ENCODE measurements around the gene RNF212. TPM values are rescaled to one million over a fixed set of nuclear protein-coding genes. Genes with fewer than 3 reads are reported as not detected.

RNF212 gene
- total RNA-seq, 1 experiment from 2014 or later: not detected

DNA sequence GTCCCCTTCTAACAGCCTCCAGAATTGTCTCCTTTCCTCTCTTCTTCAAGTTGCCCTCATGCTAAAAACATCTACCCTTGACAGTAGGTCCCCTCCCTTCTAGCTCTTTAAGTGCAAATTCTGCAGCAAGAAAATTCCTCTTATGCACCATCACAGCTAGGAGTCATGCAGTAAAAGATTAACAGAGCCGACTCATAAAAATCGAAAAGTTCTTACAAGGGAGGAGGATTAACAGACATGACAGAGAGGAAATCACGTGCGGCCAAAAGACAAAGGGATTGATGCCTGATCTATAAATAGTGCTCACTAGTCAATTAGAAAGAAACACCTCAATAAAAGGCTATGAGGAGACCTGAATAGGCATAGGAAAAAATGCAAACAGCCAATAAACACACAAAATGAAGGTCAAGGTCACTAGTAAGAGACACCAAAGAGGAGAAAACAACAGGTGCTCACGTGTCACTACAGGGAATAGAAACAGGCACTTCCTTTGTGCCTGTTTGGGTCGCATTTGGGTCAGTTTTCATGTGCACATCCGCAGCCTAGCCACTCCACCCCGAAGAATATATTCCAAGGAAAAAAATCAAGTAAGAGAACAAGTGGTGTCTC, 3.4 kb downstream of the RNF212 start:
- DNase-seq: no peak
- CTCF ChIA-PET: no interaction called here

DNA sequence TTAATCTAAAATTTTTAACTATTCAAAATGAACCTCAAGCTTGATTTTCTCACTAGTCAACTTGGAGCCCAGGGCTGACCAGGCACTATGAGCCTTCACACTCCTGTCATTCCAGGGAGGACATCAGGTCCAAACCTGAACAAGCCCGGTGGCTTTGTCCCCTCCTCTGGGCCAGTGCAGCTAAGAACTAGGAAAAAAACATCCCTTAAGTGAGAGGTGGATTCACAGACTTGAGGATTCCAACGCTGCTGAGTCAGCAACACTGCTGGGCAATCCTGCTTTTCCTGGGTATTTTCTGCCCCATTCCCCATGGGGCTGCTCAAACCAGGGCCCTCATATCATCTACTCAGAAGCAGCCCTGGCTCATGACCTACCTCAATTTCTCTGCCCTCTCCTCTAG, 4.0 kb downstream of the RNF212 start:
- Histone ChIP-seq H3K4me1 (ENCODE audit: insufficient read depth, low read length) (no peaks in the 10 kb centered on the region), H3K36me3 (ENCODE audit: low read depth, low read length) (no peaks in the 10 kb centered on the region), H3K9me2 (replicated peaks; ENCODE audit: low read length) (no peaks in the 10 kb centered on the region), H3K79me2 (ENCODE audit: low read length) (no peaks in the 10 kb centered on the region), H2AFZ (ENCODE audit: low read length) (no peak overlapping the region), H3K9me3 (ENCODE audit: low read length) (no peaks in the 10 kb centered on the region), H3K9ac (ENCODE audit: low read length) (no peak overlapping the region), H3K4me3 (ENCODE audit: low read length) (no peak overlapping the region), H3K4me2 (ENCODE audit: low read length) (no peak overlapping the region), H3F3A (ENCODE audit: low read length, unreplicated experiment) (no peaks in the 10 kb centered on the region), H3K27me3 (ENCODE audit: low read length) (no peaks in the 10 kb centered on the region), H4K20me1 (ENCODE audit: low read length) (no peaks in the 10 kb centered on the region), H3K27ac (ENCODE audit: low read length) (no peak overlapping the region)
- POLR2A ChIA-PET (ENCODE audit: unreplicated experiment): no interaction called here
- CTCF ChIA-PET: no interaction called here
- DNase-seq (no peak), ATAC-seq (no peak)
- no TSS peak for BruUV-seq (replicated peaks)
- TF ChIP-seq EZH2 (IDR thresholded peaks at IDR 0.05; ENCODE audit: low read length, unreplicated experiment) (no peak), EZH2phosphoT487 (IDR thresholded peaks at IDR 0.05; ENCODE audit: borderline replicate concordance, low read length) (no peak)
- TF ChIP-seq, protein P1, sequence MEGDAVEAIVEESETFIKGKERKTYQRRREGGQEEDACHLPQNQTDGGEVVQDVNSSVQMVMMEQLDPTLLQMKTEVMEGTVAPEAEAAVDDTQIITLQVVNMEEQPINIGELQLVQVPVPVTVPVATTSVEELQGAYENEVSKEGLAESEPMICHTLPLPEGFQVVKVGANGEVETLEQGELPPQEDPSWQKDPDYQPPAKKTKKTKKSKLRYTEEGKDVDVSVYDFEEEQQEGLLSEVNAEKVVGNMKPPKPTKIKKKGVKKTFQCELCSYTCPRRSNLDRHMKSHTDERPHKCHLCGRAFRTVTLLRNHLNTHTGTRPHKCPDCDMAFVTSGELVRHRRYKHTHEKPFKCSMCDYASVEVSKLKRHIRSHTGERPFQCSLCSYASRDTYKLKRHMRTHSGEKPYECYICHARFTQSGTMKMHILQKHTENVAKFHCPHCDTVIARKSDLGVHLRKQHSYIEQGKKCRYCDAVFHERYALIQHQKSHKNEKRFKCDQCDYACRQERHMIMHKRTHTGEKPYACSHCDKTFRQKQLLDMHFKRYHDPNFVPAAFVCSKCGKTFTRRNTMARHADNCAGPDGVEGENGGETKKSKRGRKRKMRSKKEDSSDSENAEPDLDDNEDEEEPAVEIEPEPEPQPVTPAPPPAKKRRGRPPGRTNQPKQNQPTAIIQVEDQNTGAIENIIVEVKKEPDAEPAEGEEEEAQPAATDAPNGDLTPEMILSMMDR (conservative IDR thresholded peaks at IDR 0.05; ENCODE audit: low read depth, low read length): no peak
- intact Hi-C loops (cut with micrococcal nuclease): no loop called here

More for the DNA sequence above, 3.4 kb downstream of the RNF212 start:
- no peak overlapping the region for H2AFZ ChIP-seq (ENCODE audit: low read length)
- H3K4me3 ChIP-seq (ENCODE audit: low read length): no peak overlapping the region
- no peaks in the 10 kb centered on the region for H3K36me3 ChIP-seq (ENCODE audit: low read depth, low read length)
- H3K4me1 ChIP-seq (ENCODE audit: insufficient read depth, low read length): no peaks in the 10 kb centered on the region
- intact Hi-C loops (cut with micrococcal nuclease): no loop called here
- no peaks in the 10 kb centered on the region for H3K79me2 ChIP-seq (ENCODE audit: low read length)
- H4K20me1 ChIP-seq (ENCODE audit: low read length): no peaks in the 10 kb centered on the region
- no peak overlapping the region for H3K9ac ChIP-seq (ENCODE audit: low read length)
- no peak overlapping the region for H3K4me2 ChIP-seq (ENCODE audit: low read length)
- no peak for TF ChIP-seq EZH2phosphoT487 (IDR thresholded peaks at IDR 0.05; ENCODE audit: borderline replicate concordance, low read length)
- TF ChIP-seq, protein P1 (conservative IDR thresholded peaks at IDR 0.05; ENCODE audit: low read depth, low read length): no peak
- no peak for TF ChIP-seq EZH2 (IDR thresholded peaks at IDR 0.05; ENCODE audit: low read length, unreplicated experiment)
- no peaks in the 10 kb centered on the region for H3K27me3 ChIP-seq (ENCODE audit: low read length)
- BruUV-seq (replicated peaks): no TSS peak
- no peaks in the 10 kb centered on the region for H3F3A ChIP-seq (ENCODE audit: low read length, unreplicated experiment)
- H3K9me2 ChIP-seq (replicated peaks; ENCODE audit: low read length): no peaks in the 10 kb centered on the region
- POLR2A ChIA-PET (ENCODE audit: unreplicated experiment): no interaction called here
- no peak for ATAC-seq
- H3K9me3 ChIP-seq (ENCODE audit: low read length): no peaks in the 10 kb centered on the region
- no peak overlapping the region for H3K27ac ChIP-seq (ENCODE audit: low read length)

DNA sequence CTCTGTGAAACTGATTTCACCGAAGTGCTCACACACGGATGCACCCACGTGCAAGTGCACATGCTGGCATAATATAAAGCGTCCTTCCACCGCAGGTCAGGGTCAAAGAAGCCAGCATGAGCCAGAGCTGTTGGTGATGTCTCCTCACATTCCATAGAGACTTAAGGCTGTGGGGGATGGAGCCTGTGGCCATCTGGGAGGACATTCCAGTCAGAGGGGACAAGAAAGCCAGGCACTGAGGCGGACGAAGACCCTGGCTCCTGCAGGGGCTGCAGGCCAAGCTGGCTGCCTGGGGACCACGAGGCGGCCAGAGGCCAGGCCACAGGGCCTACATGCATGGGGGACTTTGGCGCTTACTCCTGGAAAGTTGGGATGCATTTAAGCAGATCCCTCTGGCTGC, 7.7 kb downstream of the RNF212 start:
- no peaks in the 10 kb centered on the region for H3F3A ChIP-seq (ENCODE audit: low read length, unreplicated experiment)
- BruUV-seq (replicated peaks): no TSS peak
- CTCF ChIA-PET: no interaction called here
- no peaks in the 10 kb centered on the region for H4K20me1 ChIP-seq (ENCODE audit: low read length)
- POLR2A ChIA-PET (ENCODE audit: unreplicated experiment): no interaction called here
- DNase-seq (no peak), ATAC-seq (no peak)
- no peaks in the 10 kb centered on the region for H3K79me2 ChIP-seq (ENCODE audit: low read length)
- no peak overlapping the region for H2AFZ ChIP-seq (ENCODE audit: low read length)
- no peaks in the 10 kb centered on the region for H3K27me3 ChIP-seq (ENCODE audit: low read length)
- no peaks in the 10 kb centered on the region for H3K9me2 ChIP-seq (replicated peaks; ENCODE audit: low read length)
- no peak overlapping the region for H3K27ac ChIP-seq (ENCODE audit: low read length)
- no peak overlapping the region for H3K9ac ChIP-seq (ENCODE audit: low read length)
- H3K4me3 ChIP-seq (ENCODE audit: low read length): no peak overlapping the region
- H3K4me1 ChIP-seq (ENCODE audit: insufficient read depth, low read length): no peaks in the 10 kb centered on the region
- H3K36me3 ChIP-seq (ENCODE audit: low read depth, low read length): no peaks in the 10 kb centered on the region
- intact Hi-C loops (cut with micrococcal nuclease): no loop called here
- no peak overlapping the region for H3K4me2 ChIP-seq (ENCODE audit: low read length)
- TF ChIP-seq, protein P1 (conservative IDR thresholded peaks at IDR 0.05; ENCODE audit: low read depth, low read length): no peak
- TF ChIP-seq EZH2 (IDR thresholded peaks at IDR 0.05; ENCODE audit: low read length, unreplicated experiment): no peak
- TF ChIP-seq EZH2phosphoT487 (IDR thresholded peaks at IDR 0.05; ENCODE audit: borderline replicate concordance, low read length): no peak
- no peaks in the 10 kb centered on the region for H3K9me3 ChIP-seq (ENCODE audit: low read length)
